HFF-Myc (cell line): ENCODE results near the gene KIFC1.
"Not testable (repeated sequence)": the region's sequence is repeated elsewhere in the genome, so short reads cannot be mapped to it uniquely, and the experiment has no call there.

Experiments
- DNase-seq: peaks from one replicate; pipeline ENCODE4 v3.0.0-alpha.2; 2011; ENCODE audit warnings: low read depth; ENCODE audit errors: extremely low read depth
- H3K4me3 ChIP-seq: replicated peaks from 2 replicates; pipeline ENCODE4 v1.5.1; 2011; ENCODE audit warnings: low read depth, mild to moderate bottlenecking, control low read depth, low read length
- TF ChIP-seq, protein P1 (sequence below): IDR thresholded peaks from 2 replicates; pipeline ENCODE4 v1.5.1; 2012; ENCODE audit warnings: mild to moderate bottlenecking, low read depth, low read length, control low read depth; ENCODE audit errors: missing control alignments

The KIFC1 gene

DNA sequence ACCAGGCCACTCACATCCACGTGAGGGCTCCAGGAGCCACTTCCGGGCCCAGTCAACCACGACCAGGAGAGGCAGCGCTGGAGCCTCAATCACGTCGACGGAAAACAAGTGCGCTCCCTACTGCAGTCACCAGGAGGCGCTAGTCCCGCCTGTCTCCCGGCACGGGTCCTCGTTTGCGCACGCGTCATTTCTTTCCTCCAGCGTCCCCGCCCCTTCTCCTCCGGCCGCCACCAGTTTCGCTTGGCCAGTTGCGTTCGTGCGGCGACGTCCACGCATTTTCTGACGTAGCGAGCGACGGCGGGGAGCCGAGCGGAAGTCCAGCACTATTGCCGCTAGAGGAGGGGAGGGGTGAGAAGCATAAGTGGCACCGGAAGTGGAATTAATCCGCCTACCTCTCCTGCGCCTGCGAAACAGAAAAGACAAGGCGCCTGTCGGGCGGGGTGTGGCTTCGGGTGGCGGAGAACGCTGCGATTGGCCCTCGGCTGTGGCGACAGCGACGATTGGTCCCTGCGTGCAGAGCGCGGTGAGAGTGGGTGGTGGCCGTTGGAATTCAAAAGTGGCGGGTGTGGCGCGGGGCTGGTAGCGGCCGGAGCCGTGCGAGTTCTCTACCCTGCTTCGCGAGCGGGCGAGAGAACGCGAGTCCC is at the start of gene KIFC1:
Gene KIFC1, plus strand, starts transcription at position 546 of the 644 bp plus-strand sequence. CDS start 163 bp downstream, outside the sequence.
- DNase-seq: peak; percentile 99
- TF ChIP-seq, protein P1, sequence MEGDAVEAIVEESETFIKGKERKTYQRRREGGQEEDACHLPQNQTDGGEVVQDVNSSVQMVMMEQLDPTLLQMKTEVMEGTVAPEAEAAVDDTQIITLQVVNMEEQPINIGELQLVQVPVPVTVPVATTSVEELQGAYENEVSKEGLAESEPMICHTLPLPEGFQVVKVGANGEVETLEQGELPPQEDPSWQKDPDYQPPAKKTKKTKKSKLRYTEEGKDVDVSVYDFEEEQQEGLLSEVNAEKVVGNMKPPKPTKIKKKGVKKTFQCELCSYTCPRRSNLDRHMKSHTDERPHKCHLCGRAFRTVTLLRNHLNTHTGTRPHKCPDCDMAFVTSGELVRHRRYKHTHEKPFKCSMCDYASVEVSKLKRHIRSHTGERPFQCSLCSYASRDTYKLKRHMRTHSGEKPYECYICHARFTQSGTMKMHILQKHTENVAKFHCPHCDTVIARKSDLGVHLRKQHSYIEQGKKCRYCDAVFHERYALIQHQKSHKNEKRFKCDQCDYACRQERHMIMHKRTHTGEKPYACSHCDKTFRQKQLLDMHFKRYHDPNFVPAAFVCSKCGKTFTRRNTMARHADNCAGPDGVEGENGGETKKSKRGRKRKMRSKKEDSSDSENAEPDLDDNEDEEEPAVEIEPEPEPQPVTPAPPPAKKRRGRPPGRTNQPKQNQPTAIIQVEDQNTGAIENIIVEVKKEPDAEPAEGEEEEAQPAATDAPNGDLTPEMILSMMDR: peak; percentile 94
- peak within 1 kb of the TSS; percentile 94 for H3K4me3 ChIP-seq

DNA sequence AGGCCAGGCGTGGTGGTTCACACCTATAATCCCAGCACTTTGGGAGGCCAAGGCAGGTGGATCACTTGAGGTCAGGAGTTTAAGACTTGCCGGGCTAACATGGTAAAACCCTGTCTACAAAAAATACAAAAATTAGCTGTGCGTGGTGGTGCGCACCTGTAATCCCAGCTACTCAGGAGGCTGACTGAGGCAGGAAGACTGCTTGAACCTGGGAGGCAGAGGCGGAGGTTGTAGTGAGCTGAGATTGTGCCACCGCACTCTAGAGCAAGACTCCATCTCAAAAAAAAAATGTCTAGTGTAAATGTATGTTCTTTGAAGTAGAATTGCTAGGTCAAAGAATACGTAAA is 48.0 kb upstream of the KIFC1 start:
- not testable (repeated sequence) for H3K4me3 ChIP-seq, DNase-seq

- TF ChIP-seq, protein P1: no peak
- no peak for DNase-seq
- H3K4me3 ChIP-seq: no peak overlapping the region
These were observed 47.5 kb upstream of the KIFC1 start for GRCh38 chr6:33343953-33344611.

DNA sequence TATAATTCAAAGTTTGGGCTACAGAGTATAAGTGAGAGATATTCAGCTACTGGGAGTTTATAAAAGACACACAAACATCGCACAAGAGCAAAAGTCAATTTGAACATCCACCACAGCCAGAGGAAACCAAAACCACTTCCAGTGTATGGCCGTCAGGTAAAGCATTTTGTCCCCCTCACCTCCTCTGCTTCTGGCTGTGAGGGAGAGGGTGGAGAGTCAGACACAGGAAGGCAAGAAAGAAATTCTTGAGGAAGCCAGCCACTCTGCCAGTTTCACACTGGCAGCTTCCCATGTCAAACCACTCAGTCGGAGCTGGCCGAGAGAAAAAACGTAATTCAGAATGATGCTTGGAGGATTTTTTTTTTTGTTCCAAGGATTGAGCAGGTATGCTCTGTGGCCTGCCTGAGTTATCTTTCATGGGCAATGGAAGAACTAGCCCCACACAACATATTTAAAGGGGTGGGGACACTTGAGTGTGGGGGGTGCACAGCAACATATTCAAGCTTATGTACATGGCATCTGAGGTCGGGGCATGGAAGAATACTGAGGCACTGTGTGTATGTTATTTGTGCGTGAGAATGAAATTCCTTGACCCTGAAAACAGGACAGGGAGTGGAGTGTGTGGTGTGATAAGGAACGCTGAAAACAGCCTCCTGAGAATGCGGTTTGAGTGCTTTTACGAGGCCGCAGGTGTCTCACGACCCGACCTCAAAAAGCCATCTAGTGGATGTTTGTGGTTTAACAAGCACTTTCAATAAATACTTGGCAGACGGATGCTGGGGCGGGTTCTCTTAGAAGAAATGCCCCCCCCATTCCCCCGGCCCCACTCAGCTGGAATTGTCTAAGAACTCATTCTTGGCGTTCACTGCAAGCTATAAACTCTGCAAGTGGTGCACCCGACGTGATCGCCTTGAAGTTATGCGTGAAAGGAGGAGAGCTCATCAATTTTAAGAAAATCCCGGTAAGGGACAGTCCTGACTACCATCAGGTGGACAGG is 46.6 kb upstream of the KIFC1 start:
- H3K4me3 ChIP-seq: no peak overlapping the region
- peak; percentile 67 for DNase-seq
- TF ChIP-seq, protein P1: peak; percentile 40

- H3K4me3 ChIP-seq, DNase-seq: not testable (repeated sequence)
These were observed 44.7 kb upstream of the KIFC1 start for GRCh38 chr6:33346972-33347371.

GRCh38 chr6:33347816-33348215 is 43.8 kb upstream of the KIFC1 start:
- H3K4me3 ChIP-seq: no peak overlapping the region
- no peak for DNase-seq
- TF ChIP-seq, protein P1: no peak

DNA sequence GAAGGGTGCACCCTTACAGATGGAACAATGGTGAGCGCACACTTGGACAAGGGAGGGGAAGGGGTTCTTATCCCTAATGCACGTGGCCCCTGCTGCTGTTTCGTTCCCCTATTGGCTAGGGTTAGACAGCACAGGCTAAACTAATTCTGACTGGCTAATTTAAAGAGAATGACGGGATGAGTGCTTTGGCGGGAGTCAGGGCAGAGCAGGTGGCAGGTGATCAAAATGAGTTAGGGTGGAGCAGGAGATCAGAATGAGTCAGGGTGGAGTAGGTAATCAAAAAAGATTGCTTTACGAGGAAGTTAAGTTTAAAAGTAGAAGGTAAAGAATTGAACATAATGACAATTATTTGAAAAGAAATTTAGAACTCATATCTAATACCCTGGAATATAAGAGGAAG is 35.8 kb upstream of the KIFC1 start:
- not testable (repeated sequence) for DNase-seq, H3K4me3 ChIP-seq

GRCh38 chr6:33356295-33356694 is 35.3 kb upstream of the KIFC1 start:
- no peak for DNase-seq
- TF ChIP-seq, protein P1: no peak

GRCh38 chr6:33357160-33357871 is 34.3 kb upstream of the KIFC1 start:
- not testable (repeated sequence) for DNase-seq

More at GRCh38 chr6:33356295-33356694, 35.3 kb upstream of the KIFC1 start:
- H3K4me3 ChIP-seq: no peak overlapping the region

More at GRCh38 chr6:33357160-33357871, 34.3 kb upstream of the KIFC1 start:
- H3K4me3 ChIP-seq: not testable (repeated sequence)
